HG03025 (cell line): ENCODE measurements around the gene CELF4.

Experiments
- ATAC-seq: cut with Tn5 transposase; IDR thresholded peaks from one replicate; pipeline ENCODE4 v1.9.1; 2021; ENCODE audit warnings: mild to moderate bottlenecking, moderate library complexity; ENCODE audit not compliant: unreplicated experiment, low FRiP score

Gene CELF4

GRCh38 chr18:37249171-37249886 lies 316.3 kb downstream of the CELF4 start:
- no peak for ATAC-seq

GRCh38 chr18:37248281-37248680 lies 317.3 kb downstream of the CELF4 start:
- no peak for ATAC-seq

GRCh38 chr18:37247497-37248161 lies 318.0 kb downstream of the CELF4 start:
- no peak for ATAC-seq

GRCh38 chr18:37246779-37247340 lies 318.7 kb downstream of the CELF4 start:
- ATAC-seq = no peak

GRCh38 chr18:37244618-37245017 lies 321.0 kb downstream of the CELF4 start:
- ATAC-seq = no peak

- ATAC-seq = no peak
These were observed 321.9 kb downstream of the CELF4 start for GRCh38 chr18:37243741-37244140.

GRCh38 chr18:37242826-37243560 lies 322.6 kb downstream of the CELF4 start:
- ATAC-seq = no peak

GRCh38 chr18:37242091-37242490 lies 323.5 kb downstream of the CELF4 start:
- no peak for ATAC-seq

- ATAC-seq = no peak
These were observed 327.1 kb downstream of the CELF4 start for GRCh38 chr18:37238282-37239108.

GRCh38 chr18:37235583-37235982 lies 330.0 kb downstream of the CELF4 start:
- no peak for ATAC-seq

GRCh38 chr18:37231251-37231650 lies 334.3 kb downstream of the CELF4 start:
- no peak for ATAC-seq

GRCh38 chr18:37230768-37231167 lies 334.8 kb downstream of the CELF4 start:
- ATAC-seq = no peak

GRCh38 chr18:37225279-37225678 lies 340.3 kb downstream of the CELF4 start:
- ATAC-seq = no peak

GRCh38 chr18:37222999-37223378 lies 342.6 kb downstream of the CELF4 start:
- ATAC-seq = no peak

- no peak for ATAC-seq
These were observed 343.1 kb downstream of the CELF4 start for GRCh38 chr18:37222354-37222998.

- no peak for ATAC-seq
These were observed 346.3 kb downstream of the CELF4 start for GRCh38 chr18:37219257-37219656.

GRCh38 chr18:37218022-37218590 lies 347.5 kb downstream of the CELF4 start:
- no peak for ATAC-seq

- ATAC-seq = no peak
These were observed 354.8 kb downstream of the CELF4 start for GRCh38 chr18:37210781-37211180.

GRCh38 chr18:37207343-37207742 lies 358.3 kb downstream of the CELF4 start:
- ATAC-seq = no peak

GRCh38 chr18:37199741-37200140 lies 365.9 kb downstream of the CELF4 start:
- ATAC-seq = no peak
